Measurements from ENCODE around the gene ATP11C.

DNA sequence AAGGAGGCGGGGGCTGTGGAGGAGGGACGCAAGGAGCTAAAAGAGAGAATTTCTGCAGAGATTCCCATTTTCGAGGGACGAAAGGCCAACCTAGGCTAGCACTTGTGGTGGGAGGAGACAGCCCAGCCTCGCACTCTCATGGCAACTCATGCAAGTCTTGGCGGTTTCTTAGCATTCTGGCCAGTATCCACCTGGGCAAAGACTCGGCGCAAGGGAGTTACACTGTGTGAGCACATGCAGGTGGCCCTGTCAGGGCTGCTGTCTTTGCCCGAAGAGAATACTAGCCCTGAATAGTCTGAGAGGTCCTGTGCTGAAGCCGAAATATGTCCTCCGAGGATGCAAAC, 240.4 kb downstream of the ATP11C start:
- TF ChIP-seq EZH2 (IDR thresholded peaks at IDR 0.05; ENCODE audit: borderline replicate concordance, low read depth, low read length, severe bottlenecking) (no peak), CTCF (IDR thresholded peaks at IDR 0.05; ENCODE audit: borderline replicate concordance, extremely low read depth, low read length, poor library complexity, severe bottlenecking) (no peak)

All from DND-41 (cell line).